ENCODE data around the gene MAD1L1.

GRCh38 chr7:1931256-1931950 lies 301.3 kb downstream of the MAD1L1 start:
- TF ChIP-seq CTCF (conservative IDR thresholded peaks at IDR 0.05): no peak
- TF ChIP-seq EZH2 (IDR thresholded peaks at IDR 0.05; ENCODE audit: low read depth): no peak

Data from PC-9 (cell line).